Astrocyte of the spinal cord (primary cell): ENCODE results near the gene UGT1A3.

Experiments
- DNase-seq: peaks from one replicate; pipeline ENCODE4 v3.0.0; 2011; ENCODE audit warnings: low read depth, low spot score
- H3K4me3 ChIP-seq: 2 replicates; pipeline ENCODE4 v1.5.1; 2011; ENCODE audit warnings: low read depth, mild to moderate bottlenecking, low read length, moderate library complexity
- in situ Hi-C: cut with HindIII; loops from 2 replicates; pipeline ENCODE4 v1.10.0; 2017; ENCODE audit warnings: low sequenced_read_pairs
- TF ChIP-seq, protein P1 (sequence below): IDR thresholded peaks from 2 replicates; pipeline ENCODE4 v1.5.1; 2012; ENCODE audit warnings: low read depth, mild to moderate bottlenecking, low read length, inconsistent platforms

UGT1A3 gene

DNA sequence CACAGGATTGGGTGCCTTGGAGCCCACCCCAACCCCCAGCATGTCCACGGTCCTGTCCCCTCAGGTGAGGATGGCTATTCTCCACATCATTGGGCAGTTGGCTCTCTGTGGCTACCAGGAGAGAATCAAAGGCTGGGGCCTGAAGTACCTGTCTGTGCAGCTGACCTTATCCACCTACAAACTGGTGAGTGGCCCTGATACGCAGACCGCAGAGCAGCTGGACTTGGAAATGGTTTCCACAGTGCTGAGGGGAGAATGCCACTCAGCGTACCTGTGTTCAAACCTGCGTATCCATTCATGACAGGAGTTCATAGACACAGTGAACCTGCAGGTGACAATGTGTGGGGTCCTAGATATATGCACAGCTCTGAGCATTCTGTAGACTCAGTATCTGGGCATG, 70.9 kb downstream of the UGT1A3 start:
- DNase-seq: no peak
- in situ Hi-C loops: no loop called here
- TF ChIP-seq, protein P1, sequence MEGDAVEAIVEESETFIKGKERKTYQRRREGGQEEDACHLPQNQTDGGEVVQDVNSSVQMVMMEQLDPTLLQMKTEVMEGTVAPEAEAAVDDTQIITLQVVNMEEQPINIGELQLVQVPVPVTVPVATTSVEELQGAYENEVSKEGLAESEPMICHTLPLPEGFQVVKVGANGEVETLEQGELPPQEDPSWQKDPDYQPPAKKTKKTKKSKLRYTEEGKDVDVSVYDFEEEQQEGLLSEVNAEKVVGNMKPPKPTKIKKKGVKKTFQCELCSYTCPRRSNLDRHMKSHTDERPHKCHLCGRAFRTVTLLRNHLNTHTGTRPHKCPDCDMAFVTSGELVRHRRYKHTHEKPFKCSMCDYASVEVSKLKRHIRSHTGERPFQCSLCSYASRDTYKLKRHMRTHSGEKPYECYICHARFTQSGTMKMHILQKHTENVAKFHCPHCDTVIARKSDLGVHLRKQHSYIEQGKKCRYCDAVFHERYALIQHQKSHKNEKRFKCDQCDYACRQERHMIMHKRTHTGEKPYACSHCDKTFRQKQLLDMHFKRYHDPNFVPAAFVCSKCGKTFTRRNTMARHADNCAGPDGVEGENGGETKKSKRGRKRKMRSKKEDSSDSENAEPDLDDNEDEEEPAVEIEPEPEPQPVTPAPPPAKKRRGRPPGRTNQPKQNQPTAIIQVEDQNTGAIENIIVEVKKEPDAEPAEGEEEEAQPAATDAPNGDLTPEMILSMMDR: no peak
- no peak overlapping the region for H3K4me3 ChIP-seq

DNA sequence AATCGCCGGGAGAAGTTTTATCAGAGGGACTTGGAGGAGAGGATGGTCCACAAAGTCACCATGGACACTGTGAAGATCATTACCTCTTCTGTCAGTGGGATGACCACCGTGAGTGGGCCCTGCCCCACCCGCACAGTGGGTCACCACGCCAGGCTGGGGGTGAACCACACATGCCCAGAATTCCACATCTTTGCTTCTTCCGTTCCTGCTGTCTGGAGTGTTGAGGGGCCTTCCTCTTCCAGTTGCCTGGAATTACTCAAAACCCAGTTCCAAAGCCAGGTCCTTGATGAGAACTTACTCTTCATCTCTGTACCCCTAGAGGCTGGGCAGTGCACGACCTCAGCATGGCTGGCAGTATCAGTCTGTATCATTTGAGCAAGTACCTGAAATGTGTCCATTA, 71.4 kb downstream of the UGT1A3 start:
- no peak overlapping the region for H3K4me3 ChIP-seq
- TF ChIP-seq, protein P1: no peak
- in situ Hi-C loops: no loop called here
- DNase-seq: no peak

DNA sequence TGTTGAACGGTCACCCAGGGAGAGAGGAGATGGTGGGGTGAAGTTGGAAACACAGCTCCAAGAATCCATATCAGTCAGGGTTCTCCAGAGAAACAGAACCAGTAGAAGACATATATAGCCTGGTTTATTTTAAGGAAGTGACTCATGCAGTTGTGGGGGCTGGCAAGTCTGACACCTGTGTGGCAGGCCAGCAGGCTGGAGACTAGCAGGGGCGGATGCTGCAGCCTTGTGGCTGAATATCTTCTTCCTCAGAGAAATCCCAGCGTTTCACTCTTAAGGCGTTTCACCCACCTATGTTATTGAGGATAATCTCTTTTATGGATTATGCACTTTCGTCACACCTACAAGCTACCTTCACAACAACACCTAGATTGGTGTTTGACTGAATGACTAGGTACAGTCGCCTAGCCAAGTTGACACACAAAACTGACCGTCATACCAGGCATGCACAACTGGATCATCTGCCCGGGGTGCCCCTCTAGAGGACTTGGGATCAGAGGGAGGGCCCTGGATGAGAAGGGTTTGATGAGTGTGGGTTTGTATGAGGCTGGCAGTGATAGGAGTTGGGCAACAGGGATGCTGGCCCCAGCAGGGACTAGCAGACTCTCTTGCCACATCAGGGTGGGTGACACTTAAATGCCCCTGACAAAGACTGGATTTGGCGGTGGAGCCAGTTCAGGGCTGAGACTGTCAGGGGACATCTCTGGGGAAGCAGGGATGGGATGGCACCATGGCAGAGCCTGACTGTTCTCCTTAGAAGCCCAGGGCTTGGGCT, 72.7 kb downstream of the UGT1A3 start:
- TF ChIP-seq, protein P1: no peak
- H3K4me3 ChIP-seq: no peak overlapping the region
- DNase-seq: no peak
- in situ Hi-C loops: no loop called here

DNA sequence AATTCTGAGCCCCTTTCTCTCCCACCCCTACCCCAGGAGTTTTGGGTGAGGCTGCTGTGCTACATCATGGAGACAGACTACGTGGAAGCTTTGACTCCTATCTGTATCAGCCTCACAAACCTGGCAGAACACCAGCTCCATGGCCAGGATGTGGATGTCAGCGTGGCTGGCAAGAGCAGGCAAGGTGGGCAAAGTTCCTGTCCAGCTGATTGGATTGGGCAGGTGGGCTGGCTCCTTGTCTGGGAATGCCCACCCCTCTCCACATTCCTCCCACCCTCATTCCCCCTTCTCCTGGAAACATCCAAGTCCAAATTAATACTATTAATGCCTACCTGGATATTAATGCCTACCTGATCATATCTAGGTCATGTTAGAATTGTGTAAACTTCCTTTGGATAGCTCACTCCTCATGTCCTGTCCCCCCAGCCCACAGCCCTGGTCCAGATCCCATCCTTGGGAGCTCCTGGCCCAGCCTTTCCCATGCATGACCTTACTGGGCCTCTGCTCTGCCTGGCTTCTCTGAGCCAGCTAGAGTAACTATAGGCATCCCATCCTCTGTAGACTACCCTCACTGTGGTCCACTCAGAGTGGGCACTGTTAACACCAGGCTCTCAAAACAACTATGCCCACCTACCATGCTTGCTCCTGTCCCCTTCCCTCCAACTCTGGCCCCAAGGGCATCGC, 73.4 kb downstream of the UGT1A3 start:
- in situ Hi-C loops: no loop called here
- DNase-seq: no peak

DNA sequence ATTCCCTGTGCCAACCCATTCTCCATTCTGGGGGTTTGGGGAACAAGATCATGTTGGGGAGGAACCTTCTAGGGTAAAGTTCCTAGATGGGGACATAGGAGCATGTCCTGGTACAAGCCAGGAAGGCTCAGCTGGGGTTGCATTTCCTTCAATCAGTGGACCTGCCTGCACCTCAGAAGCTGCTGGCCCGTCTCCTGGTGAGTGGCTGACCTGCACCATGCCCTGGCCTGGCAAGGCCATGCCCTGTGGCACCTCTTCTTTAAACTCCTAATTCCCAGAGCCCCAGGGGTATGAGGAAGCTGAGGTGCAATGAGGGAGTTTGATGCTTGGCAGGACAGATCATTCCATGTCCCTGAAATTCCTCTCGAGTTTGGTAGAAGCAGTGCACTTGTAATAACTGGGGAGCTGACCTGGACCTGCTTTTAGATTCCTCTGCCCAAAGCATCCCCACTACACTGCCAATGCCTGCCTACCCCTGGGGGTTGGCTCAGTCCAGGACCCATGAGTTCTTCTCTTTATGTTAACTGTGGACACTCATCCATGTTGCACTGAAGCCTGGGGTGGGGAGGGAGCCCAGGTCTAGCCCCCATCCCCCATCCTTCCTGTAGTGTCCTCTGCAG, 74.6 kb downstream of the UGT1A3 start:
- TF ChIP-seq, protein P1: no peak
- in situ Hi-C loops: no loop called here
- no peak overlapping the region for H3K4me3 ChIP-seq
- no peak for DNase-seq

More for the DNA sequence above, 73.4 kb downstream of the UGT1A3 start:
- TF ChIP-seq, protein P1: no peak
- H3K4me3 ChIP-seq: no peak overlapping the region

DNA sequence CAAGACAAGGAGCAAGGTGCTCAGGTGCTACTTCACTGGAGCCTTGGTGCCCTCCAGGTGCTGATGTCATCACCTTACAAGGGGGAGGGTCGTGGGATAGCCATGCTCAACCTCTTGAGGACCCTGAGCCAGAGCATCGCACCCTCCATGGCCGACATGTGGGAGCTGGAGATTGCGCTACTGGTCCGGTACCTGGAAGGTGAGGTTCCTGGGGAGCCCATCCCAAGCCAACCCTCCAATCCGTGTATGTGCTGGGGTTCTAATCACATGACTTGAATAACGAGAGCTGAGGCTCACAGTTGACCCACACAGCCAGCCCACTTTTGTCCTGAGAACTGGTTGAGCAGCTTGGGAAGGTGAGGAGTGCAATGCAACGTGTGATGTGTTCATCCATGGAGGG, 75.2 kb downstream of the UGT1A3 start:
- TF ChIP-seq, protein P1: no peak
- in situ Hi-C loops: no loop called here
- no peak for DNase-seq
- no peak overlapping the region for H3K4me3 ChIP-seq
